GM19193 (cell line): ENCODE results near the gene DPPA4.

Source experiments
- POLR2A ChIP-seq: IDR thresholded peaks from 4 replicates; pipeline ENCODE4 v1.6.1; 2011; ENCODE audit not compliant: insufficient read depth, insufficient read length; ENCODE audit errors: extremely low read depth

Gene DPPA4

DNA sequence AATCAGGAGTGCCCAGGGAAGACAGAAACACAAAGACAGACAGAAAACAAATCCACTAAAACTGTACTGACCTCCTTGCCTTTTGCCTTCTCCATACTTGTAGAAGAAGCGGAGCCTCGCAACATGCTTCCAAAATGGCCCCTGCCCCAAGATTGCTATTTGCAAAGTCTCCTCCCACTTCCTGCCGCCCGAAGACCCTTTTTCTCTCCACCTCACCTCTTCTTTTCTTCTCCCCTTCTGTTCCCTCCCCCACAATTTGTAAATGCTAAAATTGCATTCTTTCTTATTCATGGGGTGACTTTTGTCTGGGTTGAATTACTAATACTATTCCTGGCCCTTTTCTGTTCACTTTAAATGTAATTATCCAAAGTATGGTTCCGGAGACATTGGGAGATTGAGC, at the start of gene DPPA4:
TSS of gene DPPA4 (minus strand) at position 154 of the 400 bp plus-strand sequence. CDS start at position 125, 29 bp downstream.
- no peak for TF ChIP-seq POLR2A

DNA sequence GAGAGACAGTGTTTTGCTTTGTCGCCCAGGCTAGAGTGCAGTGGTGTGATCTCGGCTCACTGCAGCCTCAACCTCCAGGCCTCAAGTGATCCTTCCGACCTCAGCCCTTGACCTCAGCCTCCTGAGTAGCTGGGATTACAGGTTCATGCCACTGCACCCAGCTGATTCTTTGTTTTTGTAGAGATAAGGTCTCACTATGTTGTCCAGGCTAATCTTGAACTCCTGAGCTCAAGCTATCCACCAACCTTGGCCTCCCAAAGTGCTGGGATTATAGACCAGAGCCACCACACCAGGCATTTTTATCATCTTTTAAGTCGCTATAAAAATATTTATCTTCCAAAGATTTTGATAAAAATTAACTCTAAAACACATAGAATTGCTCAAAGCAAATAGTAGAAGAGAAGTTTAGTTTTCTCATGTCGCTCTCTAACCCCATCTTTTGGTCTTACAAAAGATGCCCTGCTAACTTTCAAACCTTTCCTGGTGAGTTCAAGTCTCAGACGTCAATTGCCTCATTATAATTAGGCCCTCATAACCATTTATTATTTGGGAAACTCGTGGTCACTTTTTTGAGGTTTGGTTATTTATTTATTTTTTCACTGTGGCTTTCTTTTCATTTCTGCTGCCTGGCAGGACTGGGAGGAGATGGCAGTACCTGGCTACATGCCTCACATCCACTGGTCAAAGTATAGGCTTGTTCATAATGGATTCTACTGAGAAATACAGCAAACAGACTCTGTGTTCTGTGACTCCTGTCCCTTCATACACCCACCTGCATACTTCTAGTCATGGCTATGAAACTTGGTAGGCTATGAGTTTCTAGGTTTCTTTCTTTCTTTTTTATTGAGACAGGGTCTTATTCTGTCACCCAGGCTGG, 48.3 kb upstream of the DPPA4 start:
- TF ChIP-seq POLR2A, result no peak

- no peak for TF ChIP-seq POLR2A
Measured at GRCh38 chr3:109384164-109384563, 46.8 kb upstream of the DPPA4 start.

- TF ChIP-seq POLR2A, result no peak
Measured at GRCh38 chr3:109382588-109382987, 45.2 kb upstream of the DPPA4 start.

GRCh38 chr3:109375975-109376374, 38.6 kb upstream of the DPPA4 start:
- no peak for TF ChIP-seq POLR2A

DNA sequence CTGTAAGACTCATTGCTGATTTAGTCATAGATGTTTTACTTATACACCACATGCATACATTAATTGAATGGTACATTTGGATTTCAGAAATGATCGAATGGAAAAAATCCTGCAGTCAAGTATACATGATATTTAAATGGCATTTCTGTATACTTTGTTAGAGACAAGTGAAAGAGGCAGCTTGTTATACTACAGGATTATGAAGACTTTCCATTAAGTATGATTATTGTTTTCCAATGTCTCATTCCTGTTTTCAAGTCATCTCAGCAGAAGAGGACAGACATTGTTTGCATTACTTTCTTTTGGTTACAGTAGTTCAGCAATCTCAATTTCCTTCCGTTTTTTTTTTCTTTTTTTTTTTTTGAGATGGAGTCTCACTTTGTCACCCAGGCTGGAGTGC, 36.6 kb upstream of the DPPA4 start:
- no peak for TF ChIP-seq POLR2A

DNA sequence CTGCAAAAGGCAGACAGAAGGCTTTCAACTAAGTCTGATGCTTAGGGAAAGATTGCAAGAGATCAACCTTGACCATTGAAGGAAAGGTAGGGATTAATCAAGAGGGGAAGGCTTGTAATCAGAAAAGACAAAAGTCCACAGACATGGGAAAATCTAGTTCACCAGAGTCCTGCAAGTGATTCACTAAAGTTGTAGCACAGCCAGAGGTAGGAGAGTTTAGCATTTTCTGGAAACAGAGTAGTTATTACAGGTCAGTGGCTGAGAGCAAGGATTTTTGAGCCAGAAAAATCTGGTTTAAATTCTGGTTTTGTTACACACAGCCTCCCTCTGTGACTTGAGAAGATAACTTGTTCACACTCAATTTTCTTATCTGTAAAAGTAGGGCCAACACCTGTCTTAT, 35.3 kb upstream of the DPPA4 start:
- no peak for TF ChIP-seq POLR2A

DNA sequence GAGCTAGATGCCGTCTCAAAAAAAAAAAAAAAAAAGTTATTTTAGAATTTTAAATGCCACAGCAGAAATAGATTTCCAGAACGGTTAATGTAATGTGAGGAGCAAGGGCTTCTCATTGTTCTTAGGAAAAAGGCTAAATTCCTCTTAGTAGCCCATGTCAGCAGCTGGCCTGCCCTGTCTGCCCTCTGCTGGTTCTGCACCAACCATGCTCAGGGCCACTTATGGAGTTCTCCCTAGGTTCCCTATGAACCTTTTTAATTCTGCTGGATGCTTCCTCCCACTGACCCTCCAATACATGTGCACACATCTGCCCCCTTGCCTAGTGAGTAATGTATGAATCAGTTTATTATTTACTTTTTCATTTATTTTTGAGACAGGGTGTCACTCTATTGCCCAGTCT, 32.2 kb upstream of the DPPA4 start:
- TF ChIP-seq POLR2A, result no peak

DNA sequence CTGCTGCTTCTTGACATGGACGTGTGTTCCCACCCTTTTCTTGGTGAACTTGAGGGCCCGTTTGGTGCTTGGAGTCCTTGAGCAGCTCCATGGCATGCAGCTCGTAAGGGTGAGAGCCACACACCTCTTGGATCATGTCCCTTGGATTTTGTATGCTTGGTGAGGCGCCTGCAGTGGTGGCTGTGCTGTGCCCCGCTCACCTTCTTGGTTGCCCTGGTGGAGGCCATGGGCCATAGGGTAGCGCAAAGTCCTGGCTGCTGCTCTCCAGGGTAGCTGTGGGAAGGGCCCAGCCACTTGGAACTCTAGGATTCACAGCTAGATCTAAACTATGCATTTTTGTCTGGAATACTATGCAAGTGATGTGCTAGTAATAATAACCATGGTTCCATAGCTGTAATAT, 26.7 kb upstream of the DPPA4 start:
- TF ChIP-seq POLR2A, result no peak

DNA sequence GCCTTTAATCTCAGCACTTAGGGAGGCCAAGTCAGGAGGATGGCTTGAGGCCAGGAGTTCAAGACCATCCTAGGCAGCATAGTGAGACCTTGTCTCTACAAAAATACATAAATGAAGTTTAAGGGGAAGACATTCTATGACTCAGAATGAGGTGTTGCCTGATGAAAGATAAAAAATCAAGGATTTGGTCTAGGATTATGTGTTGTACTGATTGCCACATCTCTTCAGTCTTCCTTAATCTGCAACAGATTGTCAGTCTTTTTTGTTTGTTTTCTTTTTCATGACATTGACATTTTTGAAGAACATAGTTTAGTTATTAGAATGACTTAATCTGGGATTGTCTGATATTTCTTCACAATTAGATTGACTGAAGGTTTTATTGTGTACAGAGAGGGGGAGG, 26.3 kb upstream of the DPPA4 start:
- TF ChIP-seq POLR2A, result no peak

GRCh38 chr3:109362823-109363222, 25.5 kb upstream of the DPPA4 start:
- no peak for TF ChIP-seq POLR2A

DNA sequence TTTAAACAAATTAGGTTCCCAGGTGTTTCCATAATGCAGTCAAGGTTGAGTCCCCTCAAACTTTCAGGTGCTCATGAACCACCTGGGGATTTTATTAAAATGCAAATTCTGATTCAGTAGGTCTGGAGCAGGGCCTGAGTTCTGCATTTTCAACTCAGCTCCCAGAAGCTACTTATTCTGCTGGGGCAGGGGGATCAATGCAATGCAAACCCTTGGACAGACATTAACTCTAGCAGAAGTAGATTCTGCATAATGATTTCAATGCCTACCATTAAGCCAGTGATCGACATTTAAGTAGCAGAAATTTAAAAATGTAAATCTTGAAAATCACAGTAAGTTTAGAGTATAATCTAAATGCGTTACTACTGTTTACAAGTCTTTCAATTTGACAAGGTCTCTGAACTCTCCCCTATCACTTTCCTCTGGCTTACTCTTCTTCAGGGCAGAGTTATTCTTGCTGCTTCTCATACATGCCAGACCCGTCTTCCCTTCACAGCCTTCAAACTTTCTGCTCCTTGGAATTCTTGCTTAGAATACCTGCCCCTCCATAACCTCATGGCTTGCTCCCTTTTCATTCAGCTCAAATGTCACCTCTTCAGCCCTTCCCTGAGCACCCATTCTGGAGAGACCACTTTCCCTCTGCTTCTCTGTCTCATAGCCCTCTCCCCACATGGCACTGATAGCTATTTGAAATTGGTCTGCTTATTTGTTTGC, 19.3 kb upstream of the DPPA4 start:
- TF ChIP-seq POLR2A, result no peak

DNA sequence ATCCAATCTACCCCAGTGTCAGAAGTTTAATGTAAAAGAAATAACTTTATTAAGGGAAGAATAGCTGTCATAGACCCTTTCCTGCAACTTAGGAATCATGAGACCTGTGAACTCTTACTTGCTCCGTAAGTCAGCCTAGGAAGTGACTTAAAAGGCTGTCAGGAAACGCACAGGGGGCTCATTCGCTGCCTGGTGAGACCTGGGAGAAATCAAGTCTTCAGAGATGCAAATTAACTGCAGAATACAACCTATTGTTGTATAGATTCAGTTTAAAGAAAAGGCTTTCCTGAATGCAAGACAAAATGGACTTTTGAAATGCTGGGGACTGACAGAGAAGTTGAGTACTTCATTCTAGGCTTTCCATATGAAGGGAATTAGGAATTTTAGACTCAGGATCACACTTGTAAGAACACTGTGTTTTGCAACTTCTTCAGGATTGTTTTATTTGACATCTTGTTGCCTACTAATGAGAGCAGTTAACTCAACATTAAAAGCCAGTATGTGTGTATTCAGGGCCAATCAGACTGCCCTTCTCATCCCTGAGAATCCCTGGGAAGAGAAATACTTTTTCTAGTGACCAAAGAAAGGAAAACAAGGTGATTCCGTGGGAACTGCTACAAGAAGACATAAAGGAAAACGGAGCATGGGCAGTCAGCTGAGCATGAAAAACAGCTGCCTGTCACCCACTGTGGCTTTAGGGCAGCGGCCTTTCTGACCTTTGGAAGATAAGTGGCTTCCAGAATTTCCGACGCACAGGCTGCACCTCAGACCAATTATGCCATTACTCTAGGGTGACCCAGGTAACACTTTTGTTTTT, 18.5 kb upstream of the DPPA4 start:
- TF ChIP-seq POLR2A, result no peak

DNA sequence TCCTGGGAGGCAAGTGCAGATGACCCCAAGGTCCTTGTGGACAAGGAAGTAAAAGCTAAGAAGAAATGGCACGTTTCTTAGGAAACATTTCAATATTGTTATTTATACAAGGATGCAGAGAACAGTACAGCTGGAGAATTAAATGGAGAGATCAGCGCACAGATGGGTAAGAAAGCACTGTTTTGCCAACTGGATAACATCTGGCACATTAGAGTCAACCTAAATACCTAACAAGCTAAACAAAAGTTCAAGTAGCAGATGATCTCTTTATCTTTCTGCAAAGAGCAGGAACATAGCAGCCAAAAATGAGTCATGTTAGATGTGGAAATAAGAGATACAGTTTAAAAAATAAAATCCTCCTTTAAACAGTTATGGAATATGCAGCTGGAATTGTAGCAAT, 15.7 kb upstream of the DPPA4 start:
- TF ChIP-seq POLR2A, result no peak

- no peak for TF ChIP-seq POLR2A
Measured at GRCh38 chr3:109351231-109351630, 13.9 kb upstream of the DPPA4 start.
